Fibroblast of the aortic adventitia (primary cell): Measurements from ENCODE around the gene TSTD2. TPM values are rescaled to one million over a fixed set of nuclear protein-coding genes. Genes with fewer than 3 reads are reported as not detected.

ENCODE experiments used
- DNase-seq: peaks from one replicate; pipeline ENCODE4 v3.0.0-alpha.2; 2010; ENCODE audit warnings: low read depth
- H3K4me3 ChIP-seq: 2 replicates; pipeline ENCODE4 v1.5.1; 2011; ENCODE audit warnings: low read depth, mild to moderate bottlenecking, control low read depth, low read length, moderate library complexity
- CTCF ChIP-seq: IDR thresholded peaks from 2 replicates; pipeline ENCODE4 v1.5.1; 2011; ENCODE audit warnings: mild to moderate bottlenecking, low read length, control low read depth, inconsistent platforms; ENCODE audit not compliant: insufficient read depth
- total RNA-seq: library from RNA; depleted of rRNA; stranded (reverse); fragments of >200 nt; gene quantifications from 2 replicates; pipeline ENCODE4 v1.2.3, GENCODE V29; 2012; ENCODE audit warnings: low replicate concordance

Gene TSTD2
- total RNA-seq, 1 donor: 17.6 TPM

- TF ChIP-seq CTCF: no peak
- no peak overlapping the region for H3K4me3 ChIP-seq
Observed at GRCh38 chr9:97553141-97553540, 80.0 kb downstream of the TSTD2 start.

GRCh38 chr9:97551308-97551707, 81.9 kb downstream of the TSTD2 start:
- no peak for TF ChIP-seq CTCF
- no peak for DNase-seq
- no peak overlapping the region for H3K4me3 ChIP-seq

More at GRCh38 chr9:97553141-97553540, 80.0 kb downstream of the TSTD2 start:
- no peak for DNase-seq

- no peak for TF ChIP-seq CTCF
- H3K4me3 ChIP-seq: no peak overlapping the region
- no peak for DNase-seq
Observed at GRCh38 chr9:97550386-97550785, 82.8 kb downstream of the TSTD2 start.

Other genes starting within 250 kb of the TSTD2 start
- gene TDRD7, start 221.3 kb downstream of the TSTD2 start, total RNA-seq: 4.9 and 12.2 TPM in 2 replicates
- 0.16 and 0.18 TPM in 2 replicates for gene TMOD1, start 131.7 kb downstream of the TSTD2 start, total RNA-seq
- 43.3 and 59.6 TPM in 2 replicates for gene NCBP1, start 453 bp upstream of the TSTD2 start, total RNA-seq
- gene XPA, start 64.0 kb upstream of the TSTD2 start, total RNA-seq: 11.1 and 39.5 TPM in 2 replicates
- gene FOXE1, start 219.9 kb upstream of the TSTD2 start, total RNA-seq: not detected in 2 replicates